ENCODE data around the gene EAF2.
"Not testable (repeated sequence)": the region's sequence is repeated elsewhere in the genome, so short reads cannot be mapped to it uniquely, and the experiment has no call there.

The EAF2 gene

DNA sequence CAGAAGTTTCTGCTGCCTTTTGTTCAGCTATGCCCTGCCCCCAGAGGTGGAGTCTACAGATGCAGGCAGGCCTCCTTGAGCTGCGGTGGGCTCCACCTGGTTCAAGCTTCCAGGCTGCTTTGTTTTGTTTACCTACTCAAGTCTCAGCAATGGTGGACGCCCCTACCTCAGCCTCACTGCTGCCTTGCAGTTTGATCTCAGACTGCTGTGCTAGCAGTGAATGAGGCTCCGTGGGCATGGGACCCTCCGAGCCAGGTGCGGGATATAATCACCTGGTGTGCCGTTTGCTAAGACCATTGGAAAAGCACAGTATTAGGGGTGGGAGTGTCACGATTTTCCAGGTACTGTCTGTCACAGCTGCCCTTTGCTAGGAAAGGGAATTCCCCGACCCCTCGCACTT is 28.2 kb downstream of the EAF2 start:
- not testable (repeated sequence) for DNase-seq (ENCODE audit: low read depth)

DNA sequence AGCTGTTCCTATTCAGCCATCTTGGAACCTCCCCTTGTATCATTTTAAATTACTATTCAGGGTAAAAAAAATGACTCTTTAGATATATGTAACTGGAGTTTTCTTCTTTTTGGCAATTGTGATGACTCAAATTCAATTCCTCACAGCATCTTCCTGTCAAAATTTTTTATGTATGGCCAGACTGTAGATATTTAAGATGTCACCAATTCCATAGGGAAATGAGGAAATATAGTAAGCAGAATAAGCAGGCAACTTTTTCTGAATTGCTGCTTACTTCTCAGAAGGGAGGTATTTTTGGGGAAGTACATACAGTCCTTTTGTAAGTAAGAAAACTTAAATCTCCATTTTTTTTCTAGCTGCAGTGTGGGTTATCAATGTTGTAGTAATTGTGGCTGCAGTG is 28.8 kb downstream of the EAF2 start:
- DNase-seq (ENCODE audit: low read depth) = no peak

DNA sequence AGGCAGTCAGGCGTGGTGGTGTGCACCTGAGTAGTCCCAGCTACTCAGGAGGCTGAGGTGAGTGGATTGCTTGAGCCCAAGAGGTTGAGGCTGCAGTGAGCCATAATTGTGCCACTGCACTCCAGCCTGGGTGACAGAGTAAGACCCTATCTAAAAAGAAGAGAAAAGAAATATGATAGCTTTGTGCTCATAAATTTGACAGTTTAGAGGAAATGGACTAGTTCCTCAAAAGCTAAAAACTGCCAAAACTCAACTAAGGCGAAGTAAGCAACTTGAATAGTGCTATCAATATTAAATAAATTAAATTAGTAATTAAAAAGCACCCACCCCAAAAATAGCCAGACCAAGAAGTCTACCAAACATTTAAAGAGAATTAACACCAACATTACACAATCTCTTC is 34.7 kb downstream of the EAF2 start:
- DNase-seq (ENCODE audit: low read depth) = no peak

DNA sequence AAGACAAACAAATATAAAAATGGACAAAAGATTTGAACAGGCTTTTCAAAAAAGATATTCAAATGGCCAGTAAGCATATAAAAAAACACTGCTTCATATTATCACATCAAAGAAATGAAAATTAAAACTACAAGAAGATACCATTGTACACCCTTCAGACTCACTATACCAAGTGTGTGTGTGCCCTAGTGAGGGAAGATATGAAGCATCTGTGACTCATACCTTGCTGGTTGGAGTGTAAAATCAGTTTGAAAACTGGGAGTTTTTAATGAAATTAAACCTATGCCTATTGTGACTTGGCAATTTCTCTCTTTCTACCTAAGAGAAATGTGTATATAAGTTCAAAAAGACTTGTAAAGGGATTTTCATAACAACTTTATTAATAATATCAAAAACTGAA is 35.7 kb downstream of the EAF2 start:
- no peak for DNase-seq (ENCODE audit: low read depth)

DNA sequence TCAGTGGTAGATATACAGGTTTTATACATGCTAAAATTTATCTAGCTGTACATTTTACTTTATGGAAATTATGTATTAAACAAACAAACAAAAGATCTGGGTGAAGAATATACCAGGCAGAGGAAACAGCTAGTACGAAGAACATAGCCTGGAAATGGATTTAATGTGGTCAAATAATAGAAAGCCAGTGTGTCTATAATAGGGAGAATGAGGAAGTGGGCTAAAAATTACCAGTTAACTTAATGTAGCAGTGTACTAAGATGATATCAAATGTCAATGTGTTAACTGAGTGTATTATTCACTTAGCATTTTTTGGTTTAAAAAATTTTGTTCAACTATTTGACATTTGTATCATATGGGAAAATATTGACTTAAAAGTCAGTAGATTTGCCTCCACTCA is 36.4 kb downstream of the EAF2 start:
- DNase-seq (ENCODE audit: low read depth) = no peak

DNA sequence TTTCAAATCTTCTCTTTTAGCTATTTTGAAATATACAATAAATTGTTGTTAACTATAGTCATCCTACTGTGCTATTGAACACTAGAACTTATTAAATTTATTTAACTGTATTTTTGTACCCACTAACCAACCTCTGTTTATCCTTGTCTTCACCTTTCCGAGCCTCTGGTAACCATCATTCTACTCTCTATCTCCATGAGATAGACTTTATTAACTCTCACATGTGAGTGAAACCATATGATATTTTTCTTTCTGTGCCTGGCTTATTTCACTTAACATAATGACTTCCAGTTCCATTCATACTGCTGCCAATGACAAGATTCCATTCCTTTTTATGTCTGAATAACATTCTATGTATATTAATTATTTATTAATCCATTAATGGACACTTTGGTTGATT is 43.4 kb downstream of the EAF2 start:
- DNase-seq (ENCODE audit: low read depth) = no peak

DNA sequence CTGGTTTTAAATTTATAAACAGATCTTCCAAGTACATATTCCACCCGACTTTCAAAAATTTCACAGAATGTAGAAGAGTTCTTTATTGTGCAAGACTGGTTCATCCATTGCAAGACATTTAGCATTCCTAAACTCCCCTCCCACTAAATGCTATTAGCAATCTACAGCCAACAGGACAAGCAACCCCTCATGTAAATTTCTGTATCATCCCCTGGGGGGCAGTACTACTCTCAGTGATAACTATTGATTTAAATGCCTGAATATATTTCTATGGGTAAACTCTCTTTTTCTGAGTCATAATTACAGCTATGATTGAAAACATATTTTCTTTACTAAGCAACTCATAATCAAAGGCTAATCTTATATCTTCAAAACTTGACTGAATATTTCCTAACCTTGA is 48.5 kb downstream of the EAF2 start:
- no peak for DNase-seq (ENCODE audit: low read depth)

DNA sequence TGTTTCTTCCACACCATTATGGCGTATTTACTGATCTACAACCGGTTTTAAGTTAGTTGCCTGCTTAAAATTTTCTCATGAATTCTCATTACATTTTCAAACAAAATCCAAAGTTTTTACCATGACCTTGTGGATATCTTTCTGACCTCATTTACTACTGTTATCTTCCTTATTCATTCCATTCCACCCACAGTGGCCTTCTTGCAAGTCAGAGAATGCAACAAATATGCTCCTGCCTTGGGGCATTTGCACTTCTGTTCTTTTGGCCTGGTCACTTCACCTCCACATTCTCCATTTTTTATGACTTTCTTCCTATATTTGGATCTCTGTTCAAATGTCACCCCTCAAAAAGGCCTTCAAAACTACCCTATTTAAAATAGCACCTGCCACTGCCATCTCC is 50.4 kb downstream of the EAF2 start:
- no peak for DNase-seq (ENCODE audit: low read depth)

DNA sequence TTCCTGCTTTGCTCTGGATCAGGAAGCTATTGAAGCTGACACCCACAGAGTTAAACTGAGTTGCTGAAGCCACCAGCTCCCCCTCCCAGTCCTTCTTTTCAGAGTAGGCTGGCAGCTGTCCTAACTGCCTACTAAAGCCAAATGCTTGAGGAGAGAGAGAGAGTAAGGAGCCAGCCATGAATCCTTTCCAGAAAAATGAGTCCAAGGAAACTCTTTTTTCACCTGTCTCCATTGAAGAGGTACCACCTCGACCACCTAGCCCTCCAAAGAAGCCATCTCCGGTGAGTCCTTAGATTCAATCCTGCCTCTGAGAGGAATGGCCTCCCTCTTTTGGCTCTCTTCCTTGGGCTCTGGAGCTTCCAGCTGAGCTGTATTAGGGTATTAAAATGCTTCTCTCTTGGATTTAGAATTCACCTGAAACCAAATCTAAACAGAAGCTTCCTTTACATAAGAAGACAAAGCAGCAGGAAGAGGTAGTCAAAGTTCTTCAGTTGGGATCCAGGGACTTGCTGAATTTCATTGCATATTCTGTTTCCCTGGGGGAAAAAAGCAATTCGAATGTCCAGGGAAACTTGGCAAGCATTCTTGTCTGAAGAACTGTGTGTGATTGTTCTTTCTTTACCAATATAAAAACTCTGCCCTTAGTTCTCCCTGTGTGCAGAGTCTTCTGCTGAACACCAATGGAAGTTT is 59.4 kb downstream of the EAF2 start, which contains the start of gene SLC15A2:
Gene SLC15A2 (plus strand): TSS at position 101 of the 690 bp plus-strand sequence. CDS start 76 bp downstream, at position 177.
- no peak for DNase-seq (ENCODE audit: low read depth)

DNA sequence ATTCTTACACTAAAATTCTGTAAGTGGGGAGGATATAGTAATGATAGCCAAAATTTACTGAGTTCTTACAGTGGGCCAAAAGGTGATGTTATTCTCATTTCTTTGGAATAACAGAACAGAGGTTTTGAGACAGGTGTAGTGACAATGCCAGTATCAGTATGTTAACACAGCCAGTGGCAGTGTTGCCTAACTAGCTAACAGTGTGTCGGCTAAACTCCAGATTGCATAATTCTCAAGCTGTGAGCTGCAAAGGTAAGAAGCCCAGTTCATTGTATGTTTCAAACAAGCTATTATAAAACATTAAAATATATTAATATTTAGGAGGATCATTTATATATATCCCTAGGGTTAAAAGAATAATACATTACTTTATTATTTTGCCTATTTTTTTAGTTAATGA is 60.1 kb downstream of the EAF2 start:
- DNase-seq (ENCODE audit: low read depth) = no peak

DNA sequence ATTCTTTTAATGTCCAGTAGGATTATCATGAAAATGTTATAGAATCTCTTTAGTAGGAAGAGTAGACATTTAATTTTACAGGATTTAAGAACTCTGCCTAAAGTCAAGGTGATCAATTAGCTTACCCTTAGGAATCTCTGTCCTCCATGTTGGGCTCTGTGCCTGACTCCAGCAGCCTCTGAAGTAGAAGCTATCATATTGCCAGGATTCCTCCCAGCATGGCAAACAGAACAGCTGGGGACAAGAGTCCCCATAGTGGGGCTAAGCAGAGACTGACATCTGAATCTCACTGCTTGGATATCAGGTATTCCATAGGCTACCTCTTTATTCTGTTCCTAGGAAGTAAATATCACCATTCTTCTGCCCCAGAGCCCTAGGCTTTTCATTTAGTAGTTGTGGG is 60.7 kb downstream of the EAF2 start:
- no peak for DNase-seq (ENCODE audit: low read depth)

DNA sequence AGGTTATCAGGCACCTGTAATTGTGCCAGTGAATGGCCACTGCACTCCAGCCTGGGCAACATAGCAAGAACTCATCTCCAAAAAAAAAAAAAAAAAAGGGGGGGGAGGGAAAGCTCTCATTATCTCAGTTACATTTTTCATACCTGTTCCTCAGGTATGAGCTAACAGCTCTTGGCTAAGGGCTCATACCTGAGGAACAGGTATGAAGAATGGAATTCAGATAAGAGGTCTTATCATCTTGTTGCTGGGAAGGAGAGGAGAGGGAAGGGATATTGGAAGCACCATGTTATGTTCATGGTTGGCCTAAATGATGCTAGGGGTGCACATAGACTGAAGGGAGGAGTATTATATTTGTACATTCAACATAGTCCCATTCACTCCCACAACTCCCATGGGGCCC is 61.8 kb downstream of the EAF2 start:
- DNase-seq (ENCODE audit: low read depth) = no peak

DNA sequence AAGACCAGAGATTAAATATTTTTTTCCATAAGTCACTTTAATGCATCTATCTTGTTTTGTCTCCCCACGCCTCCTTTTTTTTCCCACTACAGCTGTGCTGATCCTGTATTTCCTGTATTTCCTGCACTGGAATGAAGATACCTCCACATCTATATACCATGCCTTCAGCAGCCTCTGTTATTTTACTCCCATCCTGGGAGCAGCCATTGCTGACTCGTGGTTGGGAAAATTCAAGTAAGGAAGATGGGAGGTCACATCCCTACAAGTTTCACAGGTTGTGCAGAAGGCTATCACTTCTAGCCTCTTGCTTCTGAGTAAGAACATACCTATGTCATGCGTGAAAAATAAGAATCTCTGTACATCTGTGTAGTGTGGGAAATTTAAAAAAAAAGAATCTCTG is 62.3 kb downstream of the EAF2 start:
- no peak for DNase-seq (ENCODE audit: low read depth)

DNA sequence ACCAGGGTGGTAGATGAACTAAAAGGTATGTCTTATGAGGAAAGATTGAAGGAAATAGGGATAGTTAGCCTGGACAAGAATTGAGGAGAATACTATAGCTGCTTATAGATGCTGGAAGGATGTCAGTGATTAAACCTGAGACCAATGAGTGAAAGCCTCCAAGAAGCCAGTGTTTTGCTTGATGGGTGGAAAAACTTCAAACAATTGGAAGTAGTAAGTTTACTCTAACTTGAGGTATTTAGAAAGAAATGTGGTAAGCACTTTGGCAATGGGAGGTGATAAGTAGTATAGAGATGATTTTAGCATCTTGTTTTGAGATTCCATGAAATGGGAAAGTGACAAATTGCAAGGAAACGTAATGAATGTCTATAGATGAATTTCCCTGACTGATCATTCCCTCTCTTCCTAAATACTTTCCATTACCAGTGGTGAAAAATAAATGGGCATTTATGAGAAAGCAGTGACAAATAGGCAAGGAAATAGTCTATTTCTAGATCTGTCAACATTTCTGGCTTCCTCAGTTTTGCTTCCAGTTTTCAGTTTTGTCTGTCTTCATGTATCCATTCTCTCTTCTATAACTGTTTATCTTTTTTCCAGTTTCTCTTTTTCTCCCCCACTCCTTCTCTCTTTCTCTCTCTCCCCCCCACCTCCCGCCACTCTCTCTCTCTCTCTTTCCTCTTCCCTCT is 78.4 kb downstream of the EAF2 start:
- no peak for DNase-seq (ENCODE audit: low read depth)

DNA sequence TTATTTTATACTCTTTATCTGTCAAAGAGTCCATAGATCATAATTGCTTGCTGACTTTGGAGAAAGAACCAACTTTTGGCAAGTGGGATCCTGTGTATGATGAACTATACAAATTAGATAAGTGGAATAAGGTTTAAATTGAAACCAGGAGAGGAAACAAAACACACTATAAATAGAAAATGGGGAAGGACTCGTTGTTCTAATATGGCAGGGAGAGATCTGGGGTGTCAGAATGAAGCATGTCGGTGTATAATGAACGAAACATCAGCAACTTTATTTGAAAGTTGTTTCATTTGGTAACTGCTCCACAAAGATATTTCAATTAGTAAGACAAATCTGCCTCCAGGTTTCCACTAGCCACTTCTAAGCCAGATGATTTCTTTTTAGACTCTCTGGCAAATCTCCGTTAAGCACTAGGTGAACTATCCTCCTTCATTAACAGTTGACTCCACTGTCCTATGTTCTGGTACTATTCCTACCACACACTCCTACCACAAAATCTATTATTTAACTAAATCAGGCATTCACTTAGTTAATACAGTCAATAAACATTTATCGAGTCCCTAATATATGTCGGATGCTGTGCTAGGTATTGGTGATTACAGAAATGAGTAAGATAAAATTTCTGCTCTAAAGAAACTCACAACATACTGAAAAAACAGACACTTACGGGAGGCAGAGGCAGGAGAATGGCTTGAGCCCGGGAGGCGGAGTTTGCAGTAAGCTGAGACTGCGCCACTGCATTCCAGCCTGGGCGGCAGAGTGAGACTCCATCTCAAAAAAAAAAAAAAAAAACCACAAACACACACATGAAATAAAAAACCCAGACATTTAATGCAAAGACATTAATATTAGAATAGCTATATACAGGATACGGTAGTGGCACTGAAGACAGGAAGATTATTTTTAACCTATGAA is 79.3 kb downstream of the EAF2 start:
- no peak for DNase-seq (ENCODE audit: low read depth)

DNA sequence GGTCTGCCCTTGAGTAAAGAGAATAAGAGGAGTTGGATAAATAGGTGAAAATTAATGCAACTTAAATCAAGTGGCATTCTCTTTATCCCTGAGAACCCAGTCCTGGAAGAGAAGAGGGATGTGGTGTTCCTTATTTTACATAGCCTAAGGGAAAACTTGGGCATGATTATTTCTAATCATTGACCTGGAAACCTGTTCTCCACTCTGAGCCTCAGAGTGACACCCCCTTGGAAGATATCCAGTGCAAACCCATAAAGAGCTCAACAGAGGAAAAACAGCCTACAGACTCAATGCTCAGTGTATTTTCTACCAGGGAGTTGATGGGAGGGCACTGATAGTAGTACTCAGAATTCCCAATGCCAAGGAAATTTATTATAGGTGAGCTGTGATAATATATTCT is 81.2 kb downstream of the EAF2 start:
- DNase-seq (ENCODE audit: low read depth) = no peak

DNA sequence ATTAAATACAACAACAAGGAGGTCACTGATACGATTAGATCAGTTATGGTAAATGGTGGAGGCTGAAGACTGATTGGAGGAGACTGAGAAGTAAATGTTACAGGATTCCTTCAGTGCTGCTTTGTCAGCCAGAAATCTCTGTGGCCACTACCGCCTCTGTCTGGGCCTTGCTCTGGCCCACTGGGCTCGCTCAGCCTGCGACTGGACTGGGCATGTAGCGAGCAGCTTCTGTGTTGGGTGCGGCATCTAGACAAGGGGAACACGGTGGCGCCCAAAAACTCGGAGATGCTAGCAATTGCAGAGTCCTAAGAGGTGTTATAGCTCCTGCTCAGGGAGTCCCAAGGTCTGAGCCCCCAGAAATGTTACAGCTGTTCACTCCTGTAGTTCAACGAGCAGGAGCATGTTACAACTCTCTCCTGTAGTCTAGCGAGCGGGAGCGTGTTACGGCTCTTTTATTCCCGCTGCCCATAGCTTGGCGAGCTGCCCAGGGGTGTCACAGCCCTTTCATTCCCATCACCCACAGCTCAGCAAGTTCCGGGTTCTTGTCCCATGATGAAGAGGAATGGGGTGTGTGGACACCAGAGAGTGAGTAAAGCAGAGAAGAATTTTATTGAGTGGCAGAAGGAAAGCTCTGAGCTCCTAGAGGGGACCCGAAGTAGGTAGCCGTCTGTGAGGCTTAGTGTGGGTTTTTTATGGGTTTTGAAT is 83.9 kb downstream of the EAF2 start:
- DNase-seq (ENCODE audit: low read depth) = no peak

DNA sequence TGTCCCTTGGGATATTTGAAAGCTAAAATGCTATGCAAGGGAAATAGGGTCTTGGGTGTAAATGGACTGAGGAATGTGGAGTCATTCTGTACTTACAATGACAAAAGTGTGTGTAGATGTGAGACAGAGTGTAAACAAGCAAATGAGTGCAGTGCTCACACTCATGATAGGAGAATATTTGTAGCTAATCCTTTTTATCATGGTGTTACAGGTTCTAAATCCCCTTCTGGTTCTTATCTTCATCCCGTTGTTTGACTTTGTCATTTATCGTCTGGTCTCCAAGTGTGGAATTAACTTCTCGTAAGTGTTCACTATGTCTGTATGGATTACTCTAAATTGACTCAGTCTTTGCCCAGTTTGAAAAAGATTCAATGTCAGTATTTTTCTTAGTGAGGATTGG is 89.7 kb downstream of the EAF2 start:
- no peak for DNase-seq (ENCODE audit: low read depth)

DNA sequence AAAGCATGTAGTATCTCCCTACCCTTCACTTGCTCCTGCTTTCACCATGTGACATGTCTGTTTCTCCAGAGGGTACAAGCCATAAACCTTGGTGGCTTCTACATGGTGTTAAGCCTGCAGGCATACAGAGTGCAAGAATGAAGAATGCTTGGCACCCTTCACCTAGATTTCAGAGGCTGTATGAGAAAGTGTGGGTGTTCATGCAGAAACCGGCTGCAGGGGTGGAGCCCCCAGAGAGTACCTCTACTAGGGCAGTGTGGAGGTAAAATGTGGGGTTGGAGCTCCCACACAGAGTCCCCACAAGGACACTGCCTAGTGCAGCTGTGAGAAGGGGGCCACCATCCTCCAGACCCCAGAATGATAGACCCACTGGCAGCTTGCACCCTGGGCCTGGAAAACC is 91.4 kb downstream of the EAF2 start:
- DNase-seq (ENCODE audit: low read depth) = no peak
